ENCODE measurements around the gene ARMH4.

DNA sequence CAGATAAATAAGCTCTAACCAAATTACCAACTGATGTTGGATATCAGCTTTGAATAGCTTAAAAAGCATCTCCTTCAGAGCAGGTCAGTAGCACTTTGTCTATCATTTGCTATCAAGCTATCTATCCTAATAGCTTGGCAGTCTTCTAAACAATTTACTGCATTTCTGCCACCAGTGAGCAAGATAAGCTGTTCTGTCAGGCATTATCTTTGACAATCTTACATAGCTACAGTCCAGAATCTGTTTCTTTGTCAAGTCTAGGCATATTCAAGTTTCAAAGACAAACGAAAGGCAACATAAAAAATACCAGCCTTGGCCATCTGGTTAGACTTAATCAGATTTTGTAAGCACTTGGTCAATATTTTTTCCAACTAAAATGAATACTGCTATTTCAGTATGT is 5.6 kb downstream of the ARMH4 start:
- TF ChIP-seq POLR2A (IDR thresholded peaks at IDR 0.05): no peak
- TF ChIP-seq CTCF (IDR thresholded peaks at IDR 0.05 in 4 of 5, conservative IDR thresholded peaks at IDR 0.05 in 1 of 5): no peak
